Mesendoderm (in vitro differentiated cells): ENCODE measurements around the gene ACD.

Source experiments
- DNase-seq: peaks from one replicate; pipeline ENCODE4 v3.0.0; 2013
- H2AK5ac ChIP-seq: 2 replicates; pipeline ENCODE4 v1.6.1; 2013; ENCODE audit warnings: low read length, inconsistent platforms
- H2BK120ac ChIP-seq: 2 replicates; pipeline ENCODE4 v1.6.1; 2013; ENCODE audit warnings: low read depth, mild to moderate bottlenecking, low read length, moderate library complexity, mixed read lengths
- H2BK15ac ChIP-seq: replicated peaks from 2 replicates; pipeline ENCODE4 v1.6.1; 2013; ENCODE audit warnings: low read depth, mild to moderate bottlenecking, moderate library complexity
- H2BK5ac ChIP-seq: 2 replicates; pipeline ENCODE4 v1.6.1; 2013; ENCODE audit warnings: low read length, inconsistent platforms
- H3K18ac ChIP-seq: 2 replicates; pipeline ENCODE4 v1.6.1; 2013; ENCODE audit warnings: mild to moderate bottlenecking, low read length, mixed read lengths
- H3K23ac ChIP-seq: one replicate; pipeline ENCODE4 v1.6.1; 2013; ENCODE audit warnings: low read length
- H3K27ac ChIP-seq: 2 replicates; pipeline ENCODE4 v1.5.1; 2013; ENCODE audit warnings: low read depth, mild to moderate bottlenecking, inconsistent platforms, low read length, moderate library complexity
- H3K27me3 ChIP-seq: 2 replicates; pipeline ENCODE4 v1.6.1; 2013; ENCODE audit warnings: low read length, control low read depth, mild to moderate bottlenecking, inconsistent platforms; ENCODE audit not compliant: insufficient read depth, poor library complexity
- H3K36me3 ChIP-seq: 2 replicates; pipeline ENCODE4 v1.6.1; 2013; ENCODE audit warnings: low read length, inconsistent platforms; ENCODE audit not compliant: control insufficient read depth, insufficient read depth
- H3K4ac ChIP-seq: one replicate; pipeline ENCODE4 v1.6.1; 2013; ENCODE audit warnings: low read depth, mild to moderate bottlenecking, low read length, moderate library complexity
- H3K4me1 ChIP-seq: 2 replicates; pipeline ENCODE4 v1.6.1; 2013; ENCODE audit warnings: low read depth, low read length, inconsistent platforms; ENCODE audit not compliant: control insufficient read depth
- H3K4me2 ChIP-seq: 2 replicates; pipeline ENCODE4 v1.6.1; 2013; ENCODE audit warnings: low read length
- H3K4me3 ChIP-seq: 2 replicates; pipeline ENCODE4 v1.5.1; 2013; ENCODE audit warnings: mild to moderate bottlenecking, low read length
- H3K56ac ChIP-seq: one replicate; pipeline ENCODE4 v1.6.1; 2013; ENCODE audit warnings: low read length
- H3K79me1 ChIP-seq: 2 replicates; pipeline ENCODE4 v1.6.1; 2013; ENCODE audit warnings: low read length, inconsistent platforms
- H3K79me2 ChIP-seq: 2 replicates; pipeline ENCODE4 v1.6.1; 2013; ENCODE audit warnings: mild to moderate bottlenecking, low read length; ENCODE audit not compliant: control insufficient read depth, insufficient read depth
- H3K9ac ChIP-seq: 2 replicates; pipeline ENCODE4 v1.6.1; 2013; ENCODE audit warnings: low read length, inconsistent platforms
- H4K5ac ChIP-seq: one replicate; pipeline ENCODE4 v1.6.1; 2013; ENCODE audit warnings: low read length
- H4K8ac ChIP-seq: one replicate; pipeline ENCODE4 v1.6.1; 2013; ENCODE audit warnings: low read depth, mild to moderate bottlenecking, control low read depth, low read length, moderate library complexity
- WGBS: extraction: QIAGEN DNeasy Blood & Tissue Kit; methylation state at CpG from one replicate; pipeline ENCODE4 v1.1.7; 2013; ENCODE audit warnings: low lambda C conversion rate, missing lambda C conversion rate; ENCODE audit not compliant: insufficient coverage; ENCODE audit errors: extremely low coverage; 5-methylcytosine and 5-hydroxymethylcytosine counted together

Gene ACD

GRCh38 chr16:67704110-67704509, 44.0 kb upstream of the ACD start:
- H3K27ac ChIP-seq, result no peak overlapping the region
- no peak overlapping the region for H3K23ac ChIP-seq
- H3K18ac ChIP-seq, result no peak overlapping the region
- H4K8ac ChIP-seq, result no peak overlapping the region
- no peak overlapping the region for H3K4me3 ChIP-seq
- no peak overlapping the region for H3K4ac ChIP-seq
- no peak for DNase-seq
- H3K4me2 ChIP-seq, result no peak overlapping the region
- H3K56ac ChIP-seq, result no peak overlapping the region
- no peaks in the 10 kb centered on the region for H3K36me3 ChIP-seq
- peaks cover 5% of the 10 kb centered on the region for H3K79me1 ChIP-seq
- H4K5ac ChIP-seq, result no peak overlapping the region
- H2BK15ac ChIP-seq, result no peak overlapping the region
- H2BK120ac ChIP-seq, result no peak overlapping the region
- WGBS, result no CpG with 5 or more reads among the region's 5 CpGs
- no peak overlapping the region for H2BK5ac ChIP-seq
- H3K9ac ChIP-seq, result no peak overlapping the region
- no peak overlapping the region for H2AK5ac ChIP-seq
- H3K27me3 ChIP-seq, result no peaks in the 10 kb centered on the region
- H3K4me1 ChIP-seq, result no peaks in the 10 kb centered on the region
- H3K79me2 ChIP-seq, result peaks cover 2% of the 10 kb centered on the region

GRCh38 chr16:67703626-67704025, 43.6 kb upstream of the ACD start:
- H3K4me2 ChIP-seq, result no peak overlapping the region
- no peak overlapping the region for H4K8ac ChIP-seq
- peaks cover 2% of the 10 kb centered on the region for H3K79me2 ChIP-seq
- H3K9ac ChIP-seq, result no peak overlapping the region
- H4K5ac ChIP-seq, result no peak overlapping the region
- no peak overlapping the region for H3K18ac ChIP-seq
- H3K4ac ChIP-seq, result no peak overlapping the region
- DNase-seq, result no peak
- no peak overlapping the region for H2BK120ac ChIP-seq
- peaks cover 5% of the 10 kb centered on the region for H3K79me1 ChIP-seq
- no peaks in the 10 kb centered on the region for H3K36me3 ChIP-seq
- no peaks in the 10 kb centered on the region for H3K4me1 ChIP-seq
- no peak overlapping the region for H3K56ac ChIP-seq
- no peak overlapping the region for H3K27ac ChIP-seq
- no peak overlapping the region for H3K4me3 ChIP-seq
- no peak overlapping the region for H3K23ac ChIP-seq
- H2BK5ac ChIP-seq, result no peak overlapping the region
- no peak overlapping the region for H2BK15ac ChIP-seq
- no peak overlapping the region for H2AK5ac ChIP-seq
- no peaks in the 10 kb centered on the region for H3K27me3 ChIP-seq
- no CpG with 5 or more reads among the region's 2 CpGs for WGBS

GRCh38 chr16:67702130-67702529, 42.1 kb upstream of the ACD start:
- H2BK15ac ChIP-seq, result no peak overlapping the region
- no peak overlapping the region for H2AK5ac ChIP-seq
- no peak for DNase-seq
- no peaks in the 10 kb centered on the region for H3K36me3 ChIP-seq
- H3K4ac ChIP-seq, result no peak overlapping the region
- H3K4me3 ChIP-seq, result no peak overlapping the region
- no peak overlapping the region for H3K23ac ChIP-seq
- H4K5ac ChIP-seq, result no peak overlapping the region
- no peak overlapping the region for H3K18ac ChIP-seq
- H4K8ac ChIP-seq, result no peak overlapping the region
- no peaks in the 10 kb centered on the region for H3K27me3 ChIP-seq
- no peak overlapping the region for H2BK5ac ChIP-seq
- no peaks in the 10 kb centered on the region for H3K79me2 ChIP-seq
- WGBS, result no CpG with 5 or more reads among the region's 4 CpGs
- H2BK120ac ChIP-seq, result no peak overlapping the region
- H3K4me2 ChIP-seq, result no peak overlapping the region
- no peak overlapping the region for H3K27ac ChIP-seq
- H3K56ac ChIP-seq, result no peak overlapping the region
- no peak overlapping the region for H3K9ac ChIP-seq
- H3K79me1 ChIP-seq, result peaks cover 9% of the 10 kb centered on the region
- H3K4me1 ChIP-seq, result no peaks in the 10 kb centered on the region

GRCh38 chr16:67701420-67701819, 41.4 kb upstream of the ACD start:
- no peak overlapping the region for H4K5ac ChIP-seq
- H3K18ac ChIP-seq, result no peak overlapping the region
- H2AK5ac ChIP-seq, result no peak overlapping the region
- no peak overlapping the region for H3K4me3 ChIP-seq
- no peaks in the 10 kb centered on the region for H3K27me3 ChIP-seq
- no peak overlapping the region for H2BK5ac ChIP-seq
- no peak overlapping the region for H3K9ac ChIP-seq
- H3K4me1 ChIP-seq, result no peaks in the 10 kb centered on the region
- H2BK120ac ChIP-seq, result no peak overlapping the region
- DNase-seq, result no peak
- no peak overlapping the region for H2BK15ac ChIP-seq
- H3K79me1 ChIP-seq, result peaks cover 9% of the 10 kb centered on the region
- H3K4me2 ChIP-seq, result no peak overlapping the region
- no peaks in the 10 kb centered on the region for H3K79me2 ChIP-seq
- H4K8ac ChIP-seq, result no peak overlapping the region
- H3K4ac ChIP-seq, result no peak overlapping the region
- no peak overlapping the region for H3K27ac ChIP-seq
- no peak overlapping the region for H3K23ac ChIP-seq
- H3K36me3 ChIP-seq, result no peaks in the 10 kb centered on the region
- no CpG with 5 or more reads among the region's 1 CpG for WGBS
- H3K56ac ChIP-seq, result no peak overlapping the region

GRCh38 chr16:67699265-67699664, 39.2 kb upstream of the ACD start:
- Histone ChIP-seq H3K4me1 (no peaks in the 10 kb centered on the region), H2BK120ac (no peak overlapping the region), H3K18ac (no peak overlapping the region), H3K23ac (no peak overlapping the region), H3K27me3 (no peaks in the 10 kb centered on the region), H2AK5ac (no peak overlapping the region), H3K36me3 (no peaks in the 10 kb centered on the region), H3K27ac (no peak overlapping the region), H3K4ac (no peak overlapping the region), H4K5ac (no peak overlapping the region), H3K79me1 (peaks cover 7% of the 10 kb centered on the region), H3K9ac (no peak overlapping the region), H3K56ac (no peak overlapping the region), H2BK5ac (no peak overlapping the region), H4K8ac (no peak overlapping the region), H3K4me3 (no peak overlapping the region), H3K79me2 (no peaks in the 10 kb centered on the region), H3K4me2 (no peak overlapping the region), H2BK15ac (no peak overlapping the region)
- no CpG with 5 or more reads among the region's 7 CpGs for WGBS
- no peak for DNase-seq

- Histone ChIP-seq H3K4ac (no peak overlapping the region), H3K36me3 (no peaks in the 10 kb centered on the region), H3K4me3 (no peak overlapping the region), H3K4me1 (no peaks in the 10 kb centered on the region), H2BK5ac (no peak overlapping the region), H3K27me3 (no peaks in the 10 kb centered on the region), H3K23ac (no peak overlapping the region), H3K4me2 (no peak overlapping the region), H4K5ac (no peak overlapping the region), H3K79me1 (peaks cover 7% of the 10 kb centered on the region), H2BK120ac (no peak overlapping the region), H4K8ac (no peak overlapping the region), H3K27ac (no peak overlapping the region), H3K9ac (no peak overlapping the region), H2AK5ac (no peak overlapping the region), H3K56ac (no peak overlapping the region), H3K79me2 (no peaks in the 10 kb centered on the region), H3K18ac (no peak overlapping the region), H2BK15ac (no peak overlapping the region)
- no CpG with 5 or more reads among the region's 4 CpGs for WGBS
- no peak for DNase-seq
Observed at GRCh38 chr16:67697422-67698185, 37.5 kb upstream of the ACD start.
